Central memory CD8-positive, alpha-beta T cell (primary cell): ENCODE measurements around the gene KTN1.

Experiments
- ATAC-seq: fragments of 150-1000 bp; cut with Tn5 transposase; replicated peaks from 2 replicates; pipeline ENCODE4 v1.10.0; 2022; ENCODE audit warnings: mild to moderate bottlenecking, moderate FRiP score, moderate number of reproducible peaks; ENCODE audit not compliant: poor library complexity, severe bottlenecking; ENCODE audit errors: extremely low read depth
- DNase-seq, 2 donors: peaks; one replicate each; pipeline ENCODE4 v3.0.0; 2021; ENCODE audit warnings: low spot score in 2 of 2
- H3K27ac Mint-ChIP-seq: one replicate; pipeline ENCODE4 v1.8.0; 2022; ENCODE audit warnings: low read depth, mild to moderate bottlenecking, moderate library complexity, mixed read lengths
- H3K27me3 Mint-ChIP-seq: one replicate; pipeline ENCODE4 v1.8.0; 2022; ENCODE audit warnings: mixed read lengths
- H3K36me3 Mint-ChIP-seq: one replicate; pipeline ENCODE4 v1.8.0; 2022; ENCODE audit warnings: mild to moderate bottlenecking, moderate library complexity, mixed read lengths; ENCODE audit not compliant: insufficient read depth
- H3K4me1 Mint-ChIP-seq: one replicate; pipeline ENCODE4 v1.8.0; 2022; ENCODE audit warnings: mixed read lengths
- H3K4me3 Mint-ChIP-seq: one replicate; pipeline ENCODE4 v1.8.0; 2022; ENCODE audit warnings: mild to moderate bottlenecking, moderate library complexity, mixed read lengths
- H3K9me3 Mint-ChIP-seq: one replicate; pipeline ENCODE4 v1.8.0; 2022; ENCODE audit warnings: mixed read lengths

The KTN1 gene

GRCh38 chr14:55720796-55721195 is 140.8 kb downstream of the KTN1 start:
- Mint-ChIP-seq H3K4me3 (no peak overlapping the region), H3K36me3 (no peaks in the 10 kb centered on the region), H3K27ac (no peak overlapping the region), H3K4me1 (no peaks in the 10 kb centered on the region), H3K27me3 (no peaks in the 10 kb centered on the region), H3K9me3 (no peaks in the 10 kb centered on the region)
- DNase-seq (no peak), ATAC-seq (no peak)

GRCh38 chr14:55721353-55721752 is 141.3 kb downstream of the KTN1 start:
- ATAC-seq (no peak), DNase-seq (no peak)
- no peaks in the 10 kb centered on the region for H3K27me3 Mint-ChIP-seq
- no peak overlapping the region for H3K27ac Mint-ChIP-seq
- no peaks in the 10 kb centered on the region for H3K4me1 Mint-ChIP-seq
- H3K9me3 Mint-ChIP-seq = no peaks in the 10 kb centered on the region
- no peaks in the 10 kb centered on the region for H3K36me3 Mint-ChIP-seq
- H3K4me3 Mint-ChIP-seq = no peak overlapping the region

GRCh38 chr14:55722054-55722453 is 142.0 kb downstream of the KTN1 start:
- H3K27ac Mint-ChIP-seq = no peak overlapping the region
- no peaks in the 10 kb centered on the region for H3K4me1 Mint-ChIP-seq
- H3K36me3 Mint-ChIP-seq = no peaks in the 10 kb centered on the region
- ATAC-seq (no peak), DNase-seq (no peak)
- H3K9me3 Mint-ChIP-seq = no peaks in the 10 kb centered on the region
- H3K27me3 Mint-ChIP-seq = no peaks in the 10 kb centered on the region
- no peak overlapping the region for H3K4me3 Mint-ChIP-seq

- ATAC-seq (no peak), DNase-seq (no peak)
- Mint-ChIP-seq H3K4me1 (no peaks in the 10 kb centered on the region), H3K27me3 (no peaks in the 10 kb centered on the region), H3K9me3 (no peaks in the 10 kb centered on the region), H3K27ac (no peak overlapping the region), H3K4me3 (no peak overlapping the region), H3K36me3 (peaks cover 1% of the 10 kb centered on the region)
These were observed 144.7 kb downstream of the KTN1 start for GRCh38 chr14:55724736-55725135.

GRCh38 chr14:55730592-55731310 is 150.7 kb downstream of the KTN1 start:
- DNase-seq (no peak), ATAC-seq (no peak)
- Mint-ChIP-seq H3K36me3 (peaks cover 1% of the 10 kb centered on the region), H3K27ac (no peak overlapping the region), H3K4me1 (peaks cover 7% of the 10 kb centered on the region), H3K9me3 (no peaks in the 10 kb centered on the region), H3K4me3 (no peak overlapping the region), H3K27me3 (no peaks in the 10 kb centered on the region)

- ATAC-seq (no peak), DNase-seq (no peak)
- Mint-ChIP-seq H3K36me3 (peaks cover 1% of the 10 kb centered on the region), H3K4me3 (no peak overlapping the region), H3K27ac (no peak overlapping the region), H3K4me1 (peaks cover 7% of the 10 kb centered on the region), H3K9me3 (no peaks in the 10 kb centered on the region), H3K27me3 (no peaks in the 10 kb centered on the region)
These were observed 151.4 kb downstream of the KTN1 start for GRCh38 chr14:55731311-55731872.

GRCh38 chr14:55731881-55732498 is 152.0 kb downstream of the KTN1 start:
- no peaks in the 10 kb centered on the region for H3K27me3 Mint-ChIP-seq
- no peaks in the 10 kb centered on the region for H3K9me3 Mint-ChIP-seq
- no peak for ATAC-seq

GRCh38 chr14:55733599-55733998 is 153.6 kb downstream of the KTN1 start:
- H3K4me3 Mint-ChIP-seq = no peak overlapping the region
- no peaks in the 10 kb centered on the region for H3K27me3 Mint-ChIP-seq
- DNase-seq (no peak), ATAC-seq (no peak)
- H3K4me1 Mint-ChIP-seq = peaks cover 7% of the 10 kb centered on the region
- H3K27ac Mint-ChIP-seq = no peak overlapping the region
- H3K36me3 Mint-ChIP-seq = no peaks in the 10 kb centered on the region
- H3K9me3 Mint-ChIP-seq = no peaks in the 10 kb centered on the region

More at GRCh38 chr14:55731881-55732498, 152.0 kb downstream of the KTN1 start:
- peaks cover 1% of the 10 kb centered on the region for H3K36me3 Mint-ChIP-seq
- H3K4me3 Mint-ChIP-seq = no peak overlapping the region
- DNase-seq = peak; percentile 16 to 21
- H3K27ac Mint-ChIP-seq = no peak overlapping the region
- H3K4me1 Mint-ChIP-seq = peaks cover 7% of the 10 kb centered on the region
